ENCODE data around the gene GMIP.

Gene GMIP

DNA sequence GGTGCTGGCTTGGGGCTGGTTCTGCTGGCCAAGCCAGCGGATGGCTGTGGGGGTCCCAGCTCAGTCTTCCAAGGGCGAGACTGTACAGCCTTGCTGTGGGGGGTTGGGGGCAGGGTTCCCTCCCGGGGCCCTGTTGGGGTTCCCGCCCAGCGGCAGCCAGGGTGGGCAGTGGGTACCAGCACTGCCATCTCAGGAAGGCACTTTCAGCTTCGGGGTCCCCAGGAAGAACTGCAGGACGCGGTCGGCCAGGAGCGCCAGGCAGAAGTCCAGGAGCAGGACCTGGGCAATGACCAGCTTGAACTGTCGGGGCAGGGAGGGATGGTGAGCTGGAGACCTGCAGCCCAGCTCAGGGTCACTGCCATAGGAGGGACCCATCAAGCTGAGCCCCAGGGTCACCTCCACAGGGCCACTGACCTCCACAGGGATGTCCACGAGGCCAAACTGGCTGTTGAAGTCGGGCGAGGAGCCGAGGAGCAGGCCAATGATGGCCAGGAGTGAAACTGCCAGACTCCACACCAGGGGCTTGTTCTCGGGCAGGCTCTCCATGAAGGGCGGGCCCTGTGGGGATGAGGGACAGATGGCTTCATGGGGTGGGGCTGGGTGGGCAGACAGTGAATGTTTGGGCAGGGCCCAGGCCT is 1.9 kb upstream of the GMIP start:
- TF ChIP-seq, protein P1, sequence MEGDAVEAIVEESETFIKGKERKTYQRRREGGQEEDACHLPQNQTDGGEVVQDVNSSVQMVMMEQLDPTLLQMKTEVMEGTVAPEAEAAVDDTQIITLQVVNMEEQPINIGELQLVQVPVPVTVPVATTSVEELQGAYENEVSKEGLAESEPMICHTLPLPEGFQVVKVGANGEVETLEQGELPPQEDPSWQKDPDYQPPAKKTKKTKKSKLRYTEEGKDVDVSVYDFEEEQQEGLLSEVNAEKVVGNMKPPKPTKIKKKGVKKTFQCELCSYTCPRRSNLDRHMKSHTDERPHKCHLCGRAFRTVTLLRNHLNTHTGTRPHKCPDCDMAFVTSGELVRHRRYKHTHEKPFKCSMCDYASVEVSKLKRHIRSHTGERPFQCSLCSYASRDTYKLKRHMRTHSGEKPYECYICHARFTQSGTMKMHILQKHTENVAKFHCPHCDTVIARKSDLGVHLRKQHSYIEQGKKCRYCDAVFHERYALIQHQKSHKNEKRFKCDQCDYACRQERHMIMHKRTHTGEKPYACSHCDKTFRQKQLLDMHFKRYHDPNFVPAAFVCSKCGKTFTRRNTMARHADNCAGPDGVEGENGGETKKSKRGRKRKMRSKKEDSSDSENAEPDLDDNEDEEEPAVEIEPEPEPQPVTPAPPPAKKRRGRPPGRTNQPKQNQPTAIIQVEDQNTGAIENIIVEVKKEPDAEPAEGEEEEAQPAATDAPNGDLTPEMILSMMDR (conservative IDR thresholded peaks at IDR 0.05; ENCODE audit: control insufficient read depth, insufficient read depth, low read depth, low read length) = no peak
- DNase-seq (ENCODE audit: low read depth) = no peak
- H3K4me3 ChIP-seq (ENCODE audit: control insufficient read depth, low read depth, low read length) = no peak overlapping the region

DNA sequence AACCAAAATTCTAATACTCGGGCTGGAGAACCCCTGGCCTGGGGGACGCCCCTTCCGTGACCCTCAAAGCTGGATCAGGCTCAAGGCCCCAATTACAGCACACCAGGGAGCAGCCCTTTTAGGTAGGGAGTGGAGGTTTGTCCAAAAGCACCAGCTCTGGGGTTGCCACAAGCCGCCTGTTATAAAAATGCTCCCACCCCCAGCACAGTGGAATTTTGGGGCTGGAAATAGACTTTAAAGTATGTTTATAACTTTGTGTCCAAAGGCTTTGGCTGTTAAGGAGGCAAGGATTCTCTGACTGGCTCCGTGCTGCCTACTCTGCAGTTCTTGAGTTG is 564 bp upstream of the GMIP start:
- DNase-seq (ENCODE audit: low read depth) = no peak
- TF ChIP-seq, protein P1 (conservative IDR thresholded peaks at IDR 0.05; ENCODE audit: control insufficient read depth, insufficient read depth, low read depth, low read length) = no peak
- H3K4me3 ChIP-seq (ENCODE audit: control insufficient read depth, low read depth, low read length) = no peak overlapping the region

DNA sequence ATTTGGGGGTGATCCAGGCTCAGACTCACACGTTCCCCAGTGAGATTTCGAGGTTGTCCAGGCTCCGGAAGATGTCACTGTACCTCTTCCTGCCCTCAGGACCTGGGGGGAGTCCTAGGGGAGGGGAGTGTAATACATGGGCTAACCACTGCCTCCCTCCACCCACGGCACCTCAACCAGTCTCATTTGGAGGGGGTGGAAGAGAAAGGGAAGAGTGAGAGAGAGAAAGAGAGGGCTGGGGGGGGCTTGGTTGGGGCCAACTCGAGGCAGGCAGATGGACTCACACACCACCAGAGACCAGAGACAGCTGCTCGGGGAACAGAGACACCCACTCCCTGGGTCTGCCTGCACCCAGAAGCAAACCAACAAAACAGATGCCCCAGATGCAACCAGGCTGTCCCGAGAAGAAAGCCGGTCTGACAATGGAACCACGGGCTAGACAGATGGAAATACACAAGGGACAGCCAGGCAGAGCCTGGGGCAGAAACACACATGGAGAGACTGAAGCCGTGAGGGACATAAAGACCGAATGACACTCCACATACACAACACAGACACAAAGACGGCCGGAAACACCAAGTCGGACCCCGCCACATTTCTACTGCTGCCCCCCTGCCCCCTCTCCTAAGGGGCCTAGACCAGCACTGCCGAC is 825 bp downstream of the GMIP start:
- DNase-seq (ENCODE audit: low read depth) = no peak
- H3K4me3 ChIP-seq (ENCODE audit: control insufficient read depth, low read depth, low read length) = peak overlapping the region; percentile 78
- TF ChIP-seq, protein P1 (conservative IDR thresholded peaks at IDR 0.05; ENCODE audit: control insufficient read depth, insufficient read depth, low read depth, low read length) = no peak

DNA sequence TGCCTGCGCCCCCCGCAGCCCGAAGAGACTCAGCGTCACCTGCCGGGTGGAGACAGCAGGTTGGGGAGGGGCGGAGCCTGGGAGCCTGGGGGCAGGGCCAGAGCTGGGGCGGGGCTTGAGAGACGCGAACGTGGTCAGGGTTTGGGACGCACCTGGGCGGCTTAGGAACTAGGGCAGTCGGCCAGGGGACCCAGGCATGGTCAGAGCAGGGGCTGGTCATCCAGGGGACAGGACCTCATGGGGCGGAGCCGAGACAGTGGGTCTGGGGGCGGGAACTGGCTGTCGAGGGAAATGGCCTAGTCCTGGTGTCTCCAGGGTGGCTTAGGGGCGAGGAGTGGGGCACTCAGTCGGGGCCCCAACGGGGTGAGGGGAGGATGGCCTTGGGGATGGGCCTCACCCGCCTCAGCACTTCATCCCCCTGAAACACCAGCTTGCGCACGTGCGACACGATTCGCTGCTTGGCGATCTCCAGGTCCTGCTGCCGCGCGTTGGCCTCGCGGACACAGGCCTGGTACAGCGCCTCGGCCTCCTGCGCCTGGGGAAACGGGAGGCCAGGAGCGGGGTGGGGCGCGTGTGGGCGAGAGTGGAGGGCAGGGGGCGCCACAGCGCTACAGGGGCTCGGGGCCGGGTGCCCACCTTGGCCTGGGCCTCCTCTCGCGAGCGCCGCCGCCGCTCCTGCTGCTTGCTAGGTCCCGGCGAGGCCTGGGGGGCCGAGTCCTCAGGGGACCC is 5.8 kb downstream of the GMIP start:
- no peak overlapping the region for H3K4me3 ChIP-seq (ENCODE audit: control insufficient read depth, low read depth, low read length)
- TF ChIP-seq, protein P1 (conservative IDR thresholded peaks at IDR 0.05; ENCODE audit: control insufficient read depth, insufficient read depth, low read depth, low read length) = no peak
- no peak for DNase-seq (ENCODE audit: low read depth)

DNA sequence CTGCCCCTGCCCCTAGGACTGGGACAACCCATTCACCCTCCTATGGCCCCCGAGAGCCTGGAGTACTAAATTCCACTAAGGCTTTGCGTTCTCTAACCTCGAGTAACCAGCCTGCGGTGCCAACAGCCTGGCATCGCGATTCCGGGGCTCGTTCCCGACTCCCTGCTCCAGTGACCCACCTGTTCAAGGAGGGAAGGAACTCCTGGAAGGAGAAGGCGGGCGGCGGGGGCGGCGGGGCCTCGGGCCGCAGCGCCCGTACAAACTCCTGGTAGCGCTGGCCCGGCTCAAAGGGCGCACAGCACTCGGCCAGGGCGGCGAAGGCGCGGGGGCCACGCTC is 6.3 kb downstream of the GMIP start:
- no peak overlapping the region for H3K4me3 ChIP-seq (ENCODE audit: control insufficient read depth, low read depth, low read length)
- TF ChIP-seq, protein P1 (conservative IDR thresholded peaks at IDR 0.05; ENCODE audit: control insufficient read depth, insufficient read depth, low read depth, low read length) = no peak
- DNase-seq (ENCODE audit: low read depth) = no peak

DNA sequence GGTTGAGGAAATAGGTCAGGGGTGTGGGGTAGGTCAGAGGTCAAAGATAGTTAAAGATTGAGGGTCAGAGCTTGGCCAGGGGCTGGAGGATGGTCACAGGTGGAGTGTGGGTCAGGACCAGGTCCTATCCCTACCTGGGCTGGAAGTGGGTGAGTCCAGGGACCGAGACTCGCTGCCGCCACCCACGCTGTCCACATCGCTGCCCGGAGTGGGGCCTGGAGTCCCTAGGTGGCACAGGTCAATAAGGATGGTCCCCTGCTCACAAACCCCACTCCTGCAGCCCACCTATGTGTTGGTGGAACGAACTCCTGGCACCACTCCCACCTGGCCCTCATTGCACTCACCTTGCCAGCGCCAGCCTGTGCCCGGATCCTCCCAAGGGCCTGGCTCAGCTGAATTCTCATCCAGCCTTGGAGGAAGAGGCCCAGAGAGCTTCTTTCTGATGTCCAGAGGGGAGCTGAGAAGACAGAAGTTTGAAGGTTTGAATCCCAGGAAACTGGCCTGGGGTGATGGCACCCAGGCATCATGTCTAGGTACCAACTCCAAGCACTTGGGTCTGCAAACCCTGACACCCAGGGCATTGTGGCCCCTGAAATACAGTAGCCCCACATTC is 6.8 kb downstream of the GMIP start:
- TF ChIP-seq, protein P1 (conservative IDR thresholded peaks at IDR 0.05; ENCODE audit: control insufficient read depth, insufficient read depth, low read depth, low read length) = no peak
- no peak for DNase-seq (ENCODE audit: low read depth)
- H3K4me3 ChIP-seq (ENCODE audit: control insufficient read depth, low read depth, low read length) = no peak overlapping the region
